Brain pericyte (primary cell): Measurements from ENCODE around the gene NLRP7.
"Not testable (repeated sequence)": the region's sequence is repeated elsewhere in the genome, so short reads cannot be mapped to it uniquely, and the experiment has no call there.

Source experiments
- DNase-seq: peaks from one replicate; pipeline ENCODE4 v3.0.0-alpha.2; 2012; ENCODE audit warnings: low read depth, low spot score

Gene NLRP7

GRCh38 chr19:54919646-54920563 is 27.4 kb downstream of the NLRP7 start:
- not testable (repeated sequence) for DNase-seq

- DNase-seq = no peak
These were observed 28.8 kb downstream of the NLRP7 start for GRCh38 chr19:54918499-54918898.

DNA sequence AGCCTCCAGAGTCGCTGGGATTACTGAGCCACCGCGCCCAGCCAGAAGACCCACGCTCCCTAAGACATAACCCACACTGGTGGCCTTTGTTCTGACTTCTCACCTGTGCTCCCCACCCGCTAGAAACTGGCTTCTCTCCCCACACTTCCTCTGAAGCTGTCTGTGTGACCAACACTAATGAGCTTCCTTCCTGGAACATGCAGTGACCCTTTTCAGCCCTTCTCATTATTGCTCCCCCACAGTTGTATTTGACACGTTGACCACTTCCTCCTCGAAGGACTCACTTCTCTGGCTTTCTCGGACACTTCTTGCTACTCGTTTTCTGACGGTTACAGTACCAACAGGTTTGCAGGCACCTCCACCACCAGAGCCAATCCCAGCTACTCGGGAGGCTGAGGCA is 30.5 kb downstream of the NLRP7 start:
- no peak for DNase-seq

DNA sequence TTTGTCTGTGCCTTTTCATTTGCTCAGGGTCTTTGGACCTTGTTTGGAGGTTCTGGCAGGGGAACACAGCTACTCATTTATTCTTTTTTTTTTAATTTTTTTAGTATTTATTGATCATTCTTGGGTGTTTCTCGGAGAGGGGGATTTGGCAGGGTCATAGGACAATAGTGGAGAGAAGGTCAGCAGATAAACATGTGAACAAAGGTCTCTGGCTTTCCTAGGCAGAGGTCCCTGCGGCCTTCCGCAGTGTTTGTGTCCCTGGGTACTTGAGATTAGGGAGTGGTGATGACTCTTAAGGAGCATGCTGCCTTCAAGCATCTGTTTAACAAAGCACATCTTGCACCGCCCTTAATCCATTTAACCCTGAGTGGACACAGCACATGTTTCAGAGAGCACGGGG is 39.4 kb downstream of the NLRP7 start:
- DNase-seq = not testable (repeated sequence)

GRCh38 chr19:54906819-54907218 is 40.5 kb downstream of the NLRP7 start:
- no peak for DNase-seq

DNA sequence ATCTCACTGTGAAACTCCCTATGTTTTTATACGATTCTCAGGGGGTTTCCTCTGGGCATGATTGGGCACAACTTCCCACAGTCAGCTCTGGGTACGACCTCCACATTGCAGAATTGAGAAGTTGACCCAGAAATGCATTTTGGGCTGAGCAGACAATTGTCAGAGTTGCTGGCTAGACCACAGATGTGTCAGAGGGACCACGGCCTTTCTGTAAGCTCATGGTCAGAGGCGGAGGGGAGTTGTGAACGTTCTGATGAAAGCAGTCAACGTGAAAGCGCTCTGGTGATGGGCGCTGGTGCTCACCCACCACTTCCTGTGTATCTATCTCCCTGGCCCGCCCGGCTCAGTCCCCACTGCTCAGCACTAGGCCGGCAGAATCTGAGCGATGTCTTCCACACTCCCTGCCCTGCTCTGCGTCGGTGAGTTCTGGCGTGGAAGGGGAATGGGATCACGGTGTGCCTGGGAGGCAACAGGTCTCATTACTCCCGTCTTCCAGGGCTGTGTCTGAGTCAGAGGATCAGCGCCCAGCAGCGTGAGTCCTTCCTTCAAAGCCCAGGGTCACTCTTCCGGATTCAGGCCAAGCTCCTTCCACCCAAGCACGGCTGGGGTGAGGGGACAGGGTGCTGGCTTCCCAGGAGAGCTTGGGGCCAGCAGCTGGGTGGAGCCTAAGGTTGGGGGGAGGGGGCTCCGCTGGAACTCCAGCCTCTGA is 41.4 kb downstream of the NLRP7 start, which contains the start of gene NCR1:
Gene NCR1 (plus strand): TSS at position 346 of the 709 bp plus-strand sequence. CDS start 40 bp downstream, at position 386.
- DNase-seq = no peak

DNA sequence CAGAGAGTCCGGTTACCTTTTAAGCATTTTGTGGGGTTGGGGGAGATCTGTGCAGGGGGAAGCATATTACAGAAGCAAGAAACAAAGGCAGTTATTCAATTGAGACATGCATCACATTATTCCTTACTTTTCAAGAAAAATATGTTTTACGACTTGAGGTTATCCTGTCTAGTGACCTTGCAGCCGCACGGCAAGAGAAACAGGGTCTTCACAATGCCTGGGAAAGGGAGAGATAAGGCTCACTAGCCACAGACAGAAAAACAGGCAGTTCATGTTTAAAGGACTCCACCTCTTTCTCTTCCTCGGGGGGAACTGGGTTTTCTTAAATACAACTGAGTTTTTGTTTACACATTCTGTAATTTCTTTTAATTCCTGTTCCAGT is 41.9 kb downstream of the NLRP7 start:
- DNase-seq = no peak

GRCh38 chr19:54904261-54904660 is 43.1 kb downstream of the NLRP7 start:
- DNase-seq = not testable (repeated sequence)

GRCh38 chr19:54903303-54903702 is 44.0 kb downstream of the NLRP7 start:
- no peak for DNase-seq

DNA sequence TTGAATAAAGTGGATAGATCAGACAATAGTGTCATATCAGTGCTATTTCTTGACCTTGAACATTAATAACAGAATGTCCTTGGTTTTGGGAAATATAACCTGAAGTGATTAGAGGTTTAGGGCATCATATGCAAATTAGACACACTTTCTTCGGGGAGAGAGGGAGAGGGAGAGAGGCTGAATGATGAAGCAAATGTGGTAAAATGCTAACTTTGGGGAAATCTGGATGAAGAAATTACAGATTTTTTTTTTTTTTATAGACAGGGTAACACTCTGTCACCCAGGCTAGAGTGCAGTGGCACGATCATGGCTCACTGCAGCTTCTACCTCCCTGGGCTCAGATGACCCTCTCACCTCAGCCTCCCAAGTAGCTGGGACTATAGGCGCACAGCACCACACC is 45.3 kb downstream of the NLRP7 start:
- no peak for DNase-seq

DNA sequence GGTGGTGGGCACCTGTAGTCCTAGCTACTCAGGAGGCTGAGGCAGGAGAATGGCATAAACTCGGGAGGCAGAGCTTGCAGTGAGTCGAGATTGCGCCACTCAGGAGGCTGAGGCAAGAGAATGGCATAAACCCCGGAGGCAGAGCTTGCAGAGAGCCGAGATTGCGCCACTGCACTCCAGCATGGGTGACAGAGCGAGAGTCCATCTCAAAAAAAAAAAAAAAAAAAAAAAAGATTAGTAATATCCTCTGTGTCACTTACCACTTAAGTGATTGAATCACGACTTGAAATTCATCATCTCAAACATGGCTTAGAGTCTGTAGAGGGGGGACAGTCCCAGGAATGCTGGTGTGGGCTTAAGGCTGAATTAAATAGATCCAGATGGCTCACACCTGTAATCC is 46.2 kb downstream of the NLRP7 start:
- not testable (repeated sequence) for DNase-seq

DNA sequence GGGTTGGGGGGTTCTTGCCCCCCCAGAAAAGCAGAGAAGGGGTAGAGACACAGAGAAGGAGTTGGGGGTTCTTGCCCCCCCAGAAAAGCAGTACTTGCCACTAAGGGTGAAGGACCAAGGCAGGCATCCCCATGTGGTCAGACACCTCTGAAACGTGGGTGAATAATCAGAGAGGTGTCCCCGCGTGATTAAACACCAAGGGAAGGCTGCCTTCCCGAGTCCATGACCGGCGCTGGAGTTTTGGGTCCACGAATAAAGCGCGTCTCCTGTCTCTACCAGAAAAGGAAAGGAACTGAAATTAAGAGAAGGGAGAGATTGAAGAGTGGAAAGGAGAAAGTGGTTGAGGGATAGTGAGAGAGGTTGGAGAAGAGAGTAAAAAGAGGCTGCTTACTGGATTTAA is 47.7 kb downstream of the NLRP7 start:
- not testable (repeated sequence) for DNase-seq

GRCh38 chr19:54898685-54899084 is 48.6 kb downstream of the NLRP7 start:
- not testable (repeated sequence) for DNase-seq

DNA sequence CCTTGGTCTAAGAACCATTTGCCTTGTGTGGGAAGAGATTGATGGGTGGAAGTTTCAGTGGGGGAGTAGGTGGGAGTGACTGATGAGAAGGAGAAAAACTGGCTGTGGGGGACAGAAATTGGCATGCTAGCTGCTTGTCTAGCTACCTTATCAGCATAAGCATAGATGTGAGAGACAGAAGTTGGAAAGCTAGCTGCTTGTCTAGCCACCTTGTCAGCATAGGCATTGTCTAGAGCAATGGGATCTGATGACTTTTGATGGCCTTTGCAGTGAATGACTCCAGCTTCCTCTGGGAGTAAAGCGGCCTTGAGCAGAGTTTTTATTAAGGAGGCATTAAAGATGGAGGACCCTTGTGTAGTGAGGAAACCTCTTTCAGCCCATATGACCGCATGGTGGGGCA is 51.3 kb downstream of the NLRP7 start:
- no peak for DNase-seq

- DNase-seq = not testable (repeated sequence)
These were observed 53.2 kb downstream of the NLRP7 start for GRCh38 chr19:54894106-54894505.

DNA sequence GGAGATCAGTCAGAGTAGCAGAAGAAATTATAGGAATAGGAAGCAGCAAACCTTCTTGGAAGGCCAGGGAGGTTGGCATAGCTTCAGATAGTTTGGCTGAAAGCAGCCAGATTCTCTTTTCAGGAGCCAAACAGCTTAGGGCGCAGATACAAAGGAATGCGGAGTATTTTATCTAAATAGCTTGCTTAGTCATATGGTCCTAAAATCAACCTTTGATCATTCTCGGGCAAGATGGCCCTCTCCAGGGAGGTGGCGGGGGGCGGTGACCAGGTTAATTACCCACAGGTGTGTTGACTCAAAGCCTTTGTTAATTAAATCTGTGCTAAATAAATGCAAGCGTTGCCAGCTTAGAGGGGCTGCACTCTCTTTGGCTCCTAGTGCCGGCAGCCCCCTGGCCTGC is 53.9 kb downstream of the NLRP7 start:
- no peak for DNase-seq

DNA sequence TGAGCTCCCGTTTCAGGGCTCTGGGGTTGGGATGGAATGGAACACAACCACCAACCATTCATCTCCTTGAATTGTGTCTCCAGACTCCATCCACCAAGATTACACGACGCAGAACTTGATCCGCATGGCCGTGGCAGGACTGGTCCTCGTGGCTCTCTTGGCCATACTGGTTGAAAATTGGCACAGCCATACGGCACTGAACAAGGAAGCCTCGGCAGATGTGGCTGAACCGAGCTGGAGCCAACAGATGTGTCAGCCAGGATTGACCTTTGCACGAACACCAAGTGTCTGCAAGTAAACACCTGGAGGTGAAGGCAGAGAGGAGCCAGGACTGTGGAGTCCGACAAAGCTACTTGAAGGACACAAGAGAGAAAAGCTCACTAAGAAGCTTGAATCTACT is 57.8 kb downstream of the NLRP7 start:
- DNase-seq = no peak

- DNase-seq = no peak
These were observed 59.1 kb downstream of the NLRP7 start for GRCh38 chr19:54888239-54888638.

GRCh38 chr19:54883228-54883627 is 64.1 kb downstream of the NLRP7 start:
- no peak for DNase-seq

DNA sequence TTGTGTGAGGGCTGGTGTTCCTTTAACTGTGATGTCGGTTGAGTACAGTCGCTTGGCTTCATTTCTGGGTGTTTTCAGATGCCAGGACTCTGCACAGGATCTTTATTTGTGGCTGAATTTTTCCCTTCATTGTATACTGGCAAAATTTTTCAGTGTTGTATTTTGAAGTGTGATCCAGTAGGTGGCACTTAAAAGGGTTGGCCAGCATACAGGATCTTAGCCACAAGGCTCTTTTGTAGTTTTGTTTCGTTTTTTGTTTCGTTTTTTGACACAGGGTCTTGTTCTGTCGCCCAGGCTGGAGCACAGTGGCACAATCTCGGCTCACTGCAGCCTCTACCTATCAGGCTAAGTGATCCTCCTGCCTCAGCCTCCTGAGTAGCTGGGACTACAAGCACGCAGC is 64.6 kb downstream of the NLRP7 start:
- no peak for DNase-seq

DNA sequence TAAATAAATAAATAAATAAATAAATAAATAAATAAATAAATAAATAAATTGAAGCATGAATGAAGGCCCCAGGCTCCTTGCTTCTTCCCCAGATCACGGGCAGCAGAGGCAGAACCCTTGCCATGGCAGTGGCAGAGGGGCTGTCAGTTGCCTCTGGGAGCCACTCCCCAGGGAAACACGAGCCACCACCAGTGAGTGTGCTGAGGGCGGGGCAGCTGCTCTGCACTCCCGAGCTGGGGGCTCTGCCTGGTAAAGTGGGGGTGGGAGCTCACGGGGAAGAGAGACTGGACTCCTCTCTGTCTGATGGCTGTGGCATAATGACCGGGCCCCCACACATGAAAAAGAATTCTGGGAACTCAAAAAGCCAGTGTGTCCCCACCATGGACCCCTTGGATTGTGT is 65.4 kb downstream of the NLRP7 start:
- no peak for DNase-seq

- DNase-seq = no peak
These were observed 69.9 kb downstream of the NLRP7 start for GRCh38 chr19:54877471-54877870.

GRCh38 chr19:54875506-54875905 is 71.8 kb downstream of the NLRP7 start:
- no peak for DNase-seq
